ENCODE data around the gene PHLDA3.
A peak's percentile ranks its signal among the peaks of the same experiment; 100 is the strongest.
"Not testable (repeated sequence)": the region's sequence is repeated elsewhere in the genome, so short reads cannot be mapped to it uniquely, and the experiment has no call there.

PHLDA3 gene

DNA sequence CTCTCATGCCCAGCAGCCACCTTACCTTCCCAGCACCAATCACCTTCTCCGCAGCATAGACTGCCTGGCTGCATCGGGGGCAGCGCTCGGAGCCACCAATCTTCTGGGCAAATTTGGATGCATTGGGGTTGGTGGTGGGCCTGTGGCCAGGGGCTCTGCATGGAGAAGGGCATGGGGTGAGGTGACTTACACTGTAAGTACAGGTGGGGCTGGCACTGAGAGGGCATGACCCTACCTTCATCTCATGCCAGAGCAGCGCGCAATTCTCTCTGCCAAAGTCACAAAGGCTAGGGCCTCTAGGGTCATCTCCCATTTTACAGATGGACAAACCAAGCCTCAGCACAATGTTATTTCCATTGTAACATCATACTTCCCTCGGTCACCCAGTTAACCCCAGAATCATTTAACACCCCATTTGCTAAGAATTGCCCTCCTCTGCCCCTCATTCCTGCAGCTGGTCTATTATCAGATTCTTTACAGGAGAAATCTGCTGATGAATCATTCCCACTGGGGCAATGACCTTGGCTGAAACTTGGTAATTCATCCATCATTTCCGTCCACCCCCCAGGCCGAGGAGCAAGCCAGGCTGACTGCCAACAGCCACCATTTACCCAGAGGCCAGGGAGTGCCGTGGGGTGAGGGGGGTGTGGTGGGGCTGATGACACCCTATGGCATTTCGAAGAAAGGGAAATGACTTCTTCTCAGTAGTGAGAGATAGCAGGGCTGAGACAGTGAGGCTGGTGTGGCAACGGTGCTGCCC, 20.0 kb upstream of the PHLDA3 start:
- no peak for DNase-seq (ENCODE audit: extremely low read depth in 1 of 2, low read depth in 1 of 2)

DNA sequence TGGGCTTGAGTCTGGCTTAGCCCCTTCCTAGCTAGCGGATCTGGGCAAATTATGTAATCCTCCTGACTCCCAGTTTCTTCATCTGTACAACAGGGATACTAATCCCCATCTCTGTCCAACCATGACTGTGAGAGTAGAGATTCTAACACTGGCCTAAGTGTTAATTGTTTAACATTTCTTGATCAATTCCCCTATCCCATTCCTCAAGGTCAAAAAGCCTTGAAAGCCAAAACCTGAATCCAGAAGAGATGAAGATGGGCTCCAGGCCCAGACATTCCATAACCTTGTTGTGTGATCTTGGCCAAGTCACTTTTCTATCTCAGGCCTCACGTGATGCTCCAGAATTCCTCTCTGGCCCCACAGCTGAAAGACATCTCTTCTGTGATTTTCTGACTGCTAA, 18.8 kb upstream of the PHLDA3 start:
- DNase-seq (ENCODE audit: extremely low read depth in 1 of 2, low read depth in 1 of 2): no peak

DNA sequence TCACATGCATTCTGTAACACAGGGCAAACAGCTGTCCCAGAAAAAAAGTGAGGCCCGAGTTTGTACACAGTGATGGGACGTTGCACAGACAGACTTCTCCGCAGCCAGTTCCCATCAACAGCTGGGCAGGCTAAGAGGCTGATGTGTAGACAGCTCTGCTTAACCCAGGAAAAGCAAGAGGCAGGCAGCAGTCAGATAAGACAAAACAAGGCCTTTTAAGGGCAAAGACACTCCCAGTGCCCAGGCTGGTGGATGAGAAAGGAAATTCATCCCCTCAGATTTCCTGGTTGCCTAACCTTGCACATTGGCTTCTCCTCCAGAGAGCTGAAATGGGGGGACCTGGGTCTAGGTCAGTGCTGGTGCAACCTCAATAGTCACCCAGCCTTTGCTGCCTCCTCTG, 17.2 kb upstream of the PHLDA3 start:
- no peak for DNase-seq (ENCODE audit: extremely low read depth in 1 of 2, low read depth in 1 of 2)

DNA sequence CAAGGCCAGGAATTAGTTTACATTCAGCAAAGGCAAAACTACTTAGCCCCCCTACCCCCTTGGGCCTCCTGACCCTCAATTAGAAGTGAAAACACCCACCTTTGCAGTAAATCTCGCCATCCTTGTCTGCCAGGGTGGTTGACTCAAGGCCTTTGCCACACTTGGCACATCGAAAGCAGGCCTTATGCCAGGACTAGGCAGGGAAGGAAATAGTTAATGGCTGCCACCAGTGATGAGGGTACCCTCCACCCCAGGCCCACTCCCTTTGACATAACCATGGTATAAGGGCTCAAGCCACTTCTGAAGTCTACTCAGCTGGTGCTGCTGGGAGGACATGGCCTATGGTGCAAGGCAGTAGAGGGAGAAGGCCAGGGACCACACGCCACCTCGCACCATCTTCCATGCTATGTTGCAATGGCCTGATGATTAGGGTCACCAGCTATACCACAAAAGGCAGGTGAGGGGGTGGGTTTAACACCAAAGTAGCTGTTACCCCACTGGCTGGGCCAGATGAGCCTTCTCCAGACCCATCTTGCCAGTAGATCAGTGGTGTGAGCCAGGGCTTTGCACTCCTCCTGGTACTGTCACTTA, 16.3 kb upstream of the PHLDA3 start:
- no peak for DNase-seq (ENCODE audit: extremely low read depth in 1 of 2, low read depth in 1 of 2)

DNA sequence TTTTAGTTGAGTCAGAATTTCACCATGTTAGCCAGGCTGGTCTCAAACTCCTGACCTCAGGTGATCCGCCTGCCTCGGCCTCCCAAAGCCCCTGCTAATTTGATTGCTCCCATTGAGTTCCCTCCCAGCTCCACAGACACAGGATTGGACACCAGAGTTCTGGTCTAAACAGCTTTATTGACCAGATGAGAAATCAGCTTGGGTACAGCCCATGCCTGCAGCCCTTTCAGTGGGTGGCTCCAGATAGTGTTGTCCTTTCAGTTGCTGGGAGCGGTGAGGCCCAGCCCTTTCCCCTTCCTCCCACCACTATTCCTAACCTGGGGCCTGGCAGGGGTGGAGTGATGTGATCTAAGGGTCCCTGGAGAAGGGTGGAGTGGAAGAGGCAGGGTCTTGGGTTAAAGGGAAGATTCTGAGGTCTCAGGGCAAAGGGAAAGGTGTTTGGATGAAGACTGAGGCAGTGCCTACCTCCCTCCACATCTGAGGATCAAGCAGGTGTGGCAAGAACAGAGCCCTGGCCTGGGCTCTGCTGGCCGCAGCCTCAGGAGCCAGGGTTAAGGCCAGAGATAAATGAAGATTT, 14.5 kb upstream of the PHLDA3 start:
- no peak for DNase-seq (ENCODE audit: extremely low read depth in 1 of 2, low read depth in 1 of 2)

DNA sequence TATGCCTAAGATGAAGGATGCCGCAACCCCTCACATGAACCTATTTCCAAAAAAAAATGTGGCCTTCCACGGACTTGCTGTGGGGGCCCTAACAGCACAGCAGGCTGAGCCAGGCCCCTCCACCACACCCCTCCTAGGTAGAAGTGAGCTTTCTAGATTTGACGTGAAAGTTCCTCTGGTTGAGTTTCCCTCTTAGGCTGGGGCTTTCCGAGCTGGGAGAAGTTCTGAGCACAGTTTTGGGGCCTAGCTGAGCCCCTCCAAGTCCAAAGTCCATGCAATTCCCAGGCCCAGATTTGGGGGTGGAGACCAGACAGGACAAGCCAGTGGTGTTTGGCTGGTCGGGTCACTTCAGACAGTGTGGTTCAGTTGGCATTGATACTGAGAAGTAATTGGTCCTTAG, 13.8 kb upstream of the PHLDA3 start:
- no peak for DNase-seq (ENCODE audit: extremely low read depth in 1 of 2, low read depth in 1 of 2)

DNA sequence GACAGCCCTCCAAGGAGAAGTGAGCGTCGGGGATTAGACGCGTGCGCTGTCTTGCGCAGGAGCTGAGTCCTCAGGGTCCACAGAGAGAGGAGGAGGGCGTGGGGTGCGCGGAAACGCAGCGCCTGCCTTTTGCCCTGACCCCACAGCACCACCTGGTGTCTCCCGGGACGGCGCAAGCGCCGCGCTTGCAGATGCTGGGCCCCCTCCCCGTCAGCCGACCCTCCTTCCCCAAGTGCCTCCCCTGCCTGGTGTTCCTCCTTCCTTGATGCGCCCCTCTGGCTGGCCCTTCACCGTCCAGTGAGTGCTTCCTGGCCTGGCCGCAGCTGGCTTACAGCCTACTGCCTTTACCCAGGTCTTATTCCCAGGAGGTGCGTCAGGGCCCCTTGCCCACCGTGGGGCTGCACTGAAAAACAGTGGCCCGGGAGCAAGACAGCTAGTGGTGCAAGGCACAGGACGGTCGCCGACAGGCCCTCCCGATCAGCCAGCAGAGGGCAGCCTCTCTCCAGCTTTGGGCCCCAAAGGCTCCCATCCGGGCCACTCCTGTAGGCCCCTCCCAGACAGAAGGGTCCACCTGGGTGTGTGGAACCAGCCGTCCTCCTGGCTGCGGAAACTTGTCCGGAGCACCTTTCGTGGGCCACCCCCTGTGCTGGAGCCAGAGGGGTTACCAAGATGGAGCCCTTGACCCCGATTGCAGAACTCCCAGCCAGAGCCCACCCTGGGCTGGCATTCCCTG, 12.9 kb upstream of the PHLDA3 start:
- peak; percentile 35 to 70 for DNase-seq (ENCODE audit: extremely low read depth in 1 of 2, low read depth in 1 of 2)

DNA sequence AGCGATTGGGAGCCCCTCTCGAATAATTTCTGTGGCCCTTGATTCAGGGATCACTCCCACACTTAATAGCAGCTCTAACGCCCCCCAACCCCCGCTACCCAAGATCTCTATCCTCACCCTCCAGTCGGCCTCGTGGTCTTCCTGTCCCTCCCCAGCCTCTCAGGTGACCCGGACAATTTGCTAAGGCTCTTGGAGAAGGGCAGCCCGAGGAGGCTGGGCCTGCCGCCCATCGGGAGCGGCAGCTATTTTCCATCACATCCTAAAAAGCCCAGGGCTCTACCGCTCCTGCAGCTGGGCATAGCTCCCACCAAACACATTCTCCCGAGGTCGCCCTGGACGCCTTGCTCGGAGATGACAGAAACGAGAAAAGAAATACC, 12.0 kb upstream of the PHLDA3 start:
- no peak for DNase-seq (ENCODE audit: extremely low read depth in 1 of 2, low read depth in 1 of 2)

DNA sequence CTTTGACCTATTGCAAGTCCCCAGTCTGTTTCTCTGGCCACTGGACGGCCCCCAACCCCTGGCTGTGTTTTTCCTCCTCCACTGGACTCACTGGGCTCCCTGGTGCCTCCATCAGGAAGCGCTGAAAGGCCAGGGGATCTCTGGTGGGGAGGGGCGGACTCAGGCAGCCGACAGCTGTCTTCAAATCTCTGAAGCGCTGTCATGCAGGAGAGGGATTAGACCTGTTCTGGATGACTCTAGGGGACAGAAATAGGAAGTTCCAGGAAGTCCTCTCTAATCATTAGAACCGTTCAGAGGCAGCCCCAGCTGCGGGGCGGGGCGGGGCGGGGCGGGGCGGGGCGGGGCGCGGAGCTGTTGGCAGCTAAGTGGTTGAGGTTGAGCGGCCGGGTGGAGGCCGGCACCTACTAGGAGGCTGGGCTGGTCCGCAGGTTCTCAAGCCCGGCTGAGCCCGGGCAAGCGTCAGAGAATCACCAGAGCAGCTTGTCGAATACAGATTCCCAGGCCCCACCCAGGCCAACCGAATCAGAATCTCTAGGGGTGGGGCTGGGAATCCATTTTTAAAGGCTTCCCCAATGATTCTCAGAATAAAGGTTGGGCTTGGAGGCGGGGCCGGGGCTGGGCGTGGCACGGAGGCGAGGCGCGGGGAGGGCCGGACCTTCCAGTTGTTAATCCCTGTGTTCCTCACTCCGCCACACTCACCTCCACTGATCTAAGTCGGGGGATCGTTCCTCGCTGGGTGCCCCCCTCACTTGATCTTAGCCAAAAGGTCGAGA, 11.4 kb upstream of the PHLDA3 start:
- peak in 1 of 2 donors; percentile 50 for DNase-seq (ENCODE audit: extremely low read depth in 1 of 2, low read depth in 1 of 2)

DNA sequence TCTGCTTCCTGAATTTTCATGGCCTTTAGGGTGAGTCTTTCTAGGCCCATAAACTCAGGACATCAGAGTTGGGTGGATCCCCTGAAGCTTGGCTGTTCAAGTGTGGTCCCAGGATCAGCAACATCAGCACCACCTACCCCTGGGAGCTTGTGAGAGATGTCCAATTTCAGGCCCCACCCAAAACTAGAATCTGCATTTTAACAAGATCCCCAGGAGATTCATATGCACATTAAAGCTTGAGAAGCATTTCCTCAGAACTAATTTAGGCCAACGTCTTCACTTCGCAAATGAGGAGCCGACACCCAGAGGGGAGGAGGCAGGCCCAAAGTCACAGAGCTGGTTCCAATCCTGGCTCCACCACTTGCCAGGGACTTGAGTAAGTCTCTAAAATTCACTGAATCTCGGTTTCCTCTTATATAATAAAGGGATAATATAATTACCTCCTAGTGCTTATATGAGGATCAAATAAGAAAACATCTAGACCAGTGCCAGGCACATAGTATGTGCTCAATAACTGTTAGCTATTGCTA, 10.3 kb upstream of the PHLDA3 start:
- no peak for DNase-seq (ENCODE audit: extremely low read depth in 1 of 2, low read depth in 1 of 2)

DNA sequence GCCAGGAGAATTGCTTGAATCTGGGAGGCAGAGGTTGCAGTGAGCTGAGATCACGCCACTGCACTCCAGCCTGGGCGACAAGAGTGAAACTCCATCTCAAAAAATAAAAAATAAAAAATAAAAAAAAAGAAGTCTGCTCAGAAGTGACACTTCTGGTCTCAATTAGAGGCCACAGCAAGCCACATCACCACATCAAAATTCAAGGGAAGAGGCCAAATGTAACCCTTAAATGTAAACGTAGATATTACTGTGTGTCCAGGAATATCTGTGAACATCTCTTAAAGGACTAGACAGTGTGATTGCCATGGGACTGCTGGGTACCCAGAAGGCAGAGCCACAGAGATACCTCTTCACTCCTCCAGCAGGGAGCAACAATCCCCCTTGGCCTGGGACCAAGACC, 9.7 kb upstream of the PHLDA3 start:
- not testable (repeated sequence) for DNase-seq (ENCODE audit: extremely low read depth in 1 of 2, low read depth in 1 of 2)

DNA sequence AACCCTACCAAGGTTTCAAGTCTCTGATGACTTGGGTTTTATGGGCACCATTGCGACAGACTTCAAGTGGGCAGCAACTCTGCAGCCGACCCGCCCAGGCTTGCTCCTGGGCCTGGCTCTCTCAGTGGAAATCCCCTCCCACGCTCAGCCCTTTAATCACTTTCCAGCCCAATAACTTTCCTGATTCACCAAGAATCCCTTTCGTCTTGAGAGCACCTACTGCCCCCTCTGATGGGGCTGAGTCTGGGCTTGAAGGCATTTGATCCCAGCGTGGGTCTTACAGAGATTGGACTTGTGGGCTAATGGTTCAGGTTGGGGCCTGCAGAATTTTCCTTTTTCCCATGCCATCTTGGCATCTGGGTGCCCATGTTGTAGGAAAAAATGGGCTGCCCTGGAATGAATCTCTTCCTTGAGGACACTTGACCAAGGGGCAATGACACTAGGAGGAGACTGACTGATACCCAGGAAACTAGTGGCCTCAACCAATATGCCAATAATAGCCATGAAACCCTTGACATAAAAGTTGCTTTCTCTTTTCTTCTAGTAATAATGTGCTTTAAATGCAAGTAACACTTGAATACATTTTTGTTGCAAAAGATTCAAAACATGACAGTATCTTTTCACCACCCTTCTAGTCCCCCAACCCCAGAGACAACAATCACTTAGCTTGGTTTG, 7.8 kb upstream of the PHLDA3 start:
- DNase-seq (ENCODE audit: extremely low read depth in 1 of 2, low read depth in 1 of 2): no peak

DNA sequence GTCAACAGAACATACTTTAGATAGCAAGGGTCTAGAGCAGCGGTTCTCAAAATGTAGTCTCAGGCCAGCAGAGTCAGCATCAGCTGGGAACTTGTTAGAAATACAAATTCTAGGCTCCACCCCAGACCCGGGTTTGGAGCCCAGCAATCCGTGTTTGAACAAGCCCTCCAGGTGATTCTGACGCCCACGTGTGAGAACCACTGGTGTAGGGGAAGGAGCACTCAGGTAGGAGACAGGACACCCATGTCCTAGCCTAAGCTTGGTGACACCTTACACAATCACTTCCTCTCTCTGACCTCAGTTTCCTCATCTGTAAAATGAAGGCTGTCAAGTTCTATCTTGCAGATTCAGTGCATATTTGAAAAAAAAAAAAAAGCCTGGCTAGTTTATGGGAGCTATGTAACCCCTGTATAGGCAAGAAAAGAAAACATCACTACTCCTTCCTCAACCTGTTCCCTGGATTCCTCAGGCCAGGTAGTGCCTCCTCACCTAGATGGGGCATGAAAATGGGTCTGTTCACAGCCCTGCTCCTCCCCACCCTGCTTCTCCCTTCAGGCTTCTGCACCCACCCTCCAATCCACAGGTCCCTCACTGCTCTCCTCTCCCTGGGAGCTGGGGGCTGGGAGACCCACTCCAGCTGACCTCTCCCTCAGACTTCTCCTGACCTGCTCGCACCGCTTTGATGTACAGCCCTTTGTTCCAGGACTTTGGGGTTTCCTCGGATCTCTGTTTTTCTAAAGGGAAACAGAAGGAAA, 7.1 kb upstream of the PHLDA3 start:
- no peak for DNase-seq (ENCODE audit: extremely low read depth in 1 of 2, low read depth in 1 of 2)

DNA sequence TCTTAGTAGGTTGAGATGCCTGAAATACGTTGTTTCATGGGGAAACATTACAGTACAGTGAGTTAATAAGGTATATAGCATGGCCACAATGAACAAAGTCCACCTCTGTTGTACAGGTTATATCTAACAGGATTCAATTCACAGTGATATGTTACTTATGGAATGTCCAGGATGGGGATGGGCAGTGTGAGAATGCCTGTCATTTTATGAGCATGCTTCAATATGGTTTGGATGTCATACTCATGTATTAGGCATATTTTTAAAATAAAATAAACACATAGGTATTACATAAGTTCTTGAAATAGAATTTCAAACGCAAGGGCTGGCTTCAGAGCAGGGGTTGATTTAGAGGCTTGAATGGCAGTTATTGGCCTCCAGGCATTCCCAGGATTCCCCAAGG, 6.1 kb upstream of the PHLDA3 start:
- no peak for DNase-seq (ENCODE audit: extremely low read depth in 1 of 2, low read depth in 1 of 2)

DNA sequence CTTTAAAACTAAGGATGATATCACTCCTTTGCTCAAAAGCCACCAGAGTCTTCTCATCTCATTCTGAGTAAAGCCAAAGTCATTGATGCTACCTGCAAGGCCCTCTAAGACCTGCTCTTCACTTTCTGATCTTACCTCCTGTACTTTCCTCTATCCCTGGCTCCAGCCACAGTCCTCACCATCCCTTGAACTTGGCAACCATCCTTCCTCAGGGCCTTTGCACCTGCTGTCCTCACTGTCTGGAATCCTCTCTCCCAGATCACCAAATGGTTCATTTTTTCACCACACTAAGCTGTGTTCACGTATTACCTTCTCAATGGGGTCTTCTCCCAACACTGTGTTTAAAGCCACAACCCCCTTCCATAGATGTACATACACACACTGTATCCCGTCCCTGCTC, 4.3 kb upstream of the PHLDA3 start:
- no peak for DNase-seq (ENCODE audit: extremely low read depth in 1 of 2, low read depth in 1 of 2)

DNA sequence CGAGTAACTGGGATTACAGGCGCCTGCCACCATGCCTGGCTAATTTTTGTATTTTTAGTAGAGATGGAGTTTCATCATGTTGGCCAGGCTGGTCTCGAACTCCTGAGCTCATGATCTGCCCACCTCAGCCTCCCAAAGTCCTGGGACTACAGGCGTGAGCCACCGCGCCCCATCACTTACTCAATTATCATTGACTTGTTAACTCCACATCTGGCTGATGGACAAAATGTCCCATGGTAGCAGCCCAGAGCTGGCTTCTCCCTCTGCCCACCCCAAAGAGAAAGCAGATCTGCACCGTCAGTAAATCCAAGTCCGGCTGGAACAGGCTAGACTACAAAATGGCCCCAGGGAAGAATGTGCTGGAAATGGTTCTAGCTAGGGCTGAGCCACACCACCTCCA, 3.3 kb upstream of the PHLDA3 start:
- DNase-seq (ENCODE audit: extremely low read depth in 1 of 2, low read depth in 1 of 2): not testable (repeated sequence)

DNA sequence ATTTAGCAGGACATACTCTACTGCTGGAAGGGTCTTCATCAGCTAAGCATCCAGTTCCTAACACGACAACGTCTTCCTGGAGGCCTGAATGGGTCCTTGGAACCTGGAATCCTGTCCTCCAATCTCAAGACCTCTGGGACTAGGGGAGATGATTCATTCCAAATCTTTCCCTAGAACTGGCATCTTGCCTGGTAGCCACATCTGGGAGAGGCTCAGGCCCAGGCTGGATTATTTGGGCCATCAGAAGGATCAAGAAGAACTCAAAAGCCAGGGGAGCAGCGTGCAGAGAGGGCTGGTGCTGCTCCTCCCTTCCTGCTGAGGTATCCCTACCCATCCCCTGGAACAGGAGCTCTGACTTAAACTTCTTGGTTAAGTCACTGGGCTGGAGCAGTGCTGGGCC, 2.8 kb upstream of the PHLDA3 start:
- DNase-seq (ENCODE audit: extremely low read depth in 1 of 2, low read depth in 1 of 2): no peak

DNA sequence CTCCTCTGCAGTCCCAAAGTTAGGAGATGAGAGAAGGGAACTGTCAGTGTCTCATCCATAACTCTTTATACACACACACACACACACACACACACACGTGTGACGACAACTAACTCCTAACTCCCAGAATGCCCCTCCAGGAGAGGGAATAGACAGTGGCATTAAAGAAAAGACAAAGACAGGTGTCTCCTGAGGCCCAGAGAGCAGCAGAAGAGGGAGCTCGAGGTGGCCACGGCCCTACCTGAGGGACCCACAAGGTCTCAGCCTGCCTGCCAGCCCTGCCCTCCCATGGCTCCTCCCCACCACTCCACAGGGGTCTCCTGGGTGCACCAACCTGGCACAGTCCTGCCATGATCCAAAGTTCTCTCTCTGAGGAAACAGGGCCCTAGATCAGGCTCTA, 1.6 kb upstream of the PHLDA3 start:
- no peak for DNase-seq (ENCODE audit: extremely low read depth in 1 of 2, low read depth in 1 of 2)

DNA sequence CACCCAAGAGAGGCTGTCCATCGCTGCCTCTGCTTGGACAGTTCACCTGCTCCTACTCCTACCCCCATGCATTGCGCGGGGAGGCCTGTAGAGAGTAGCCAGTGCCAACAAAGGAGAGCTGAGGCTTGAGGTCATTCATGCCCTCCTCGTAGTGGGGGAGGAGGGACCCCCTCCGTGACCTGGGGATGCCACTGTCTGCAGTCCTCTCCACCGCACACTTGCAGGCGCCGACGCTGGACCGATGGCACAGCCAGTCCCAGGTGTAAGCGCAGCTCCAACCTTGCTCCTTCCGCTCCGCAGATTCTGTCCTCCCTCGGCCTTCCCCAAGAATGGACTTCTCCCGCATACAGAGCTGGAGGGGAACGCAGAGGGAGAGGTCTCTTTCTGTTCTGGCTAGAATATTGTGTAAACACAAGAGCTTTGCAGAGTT, 672 bp upstream of the PHLDA3 start:
- DNase-seq (ENCODE audit: extremely low read depth in 1 of 2, low read depth in 1 of 2): no peak

DNA sequence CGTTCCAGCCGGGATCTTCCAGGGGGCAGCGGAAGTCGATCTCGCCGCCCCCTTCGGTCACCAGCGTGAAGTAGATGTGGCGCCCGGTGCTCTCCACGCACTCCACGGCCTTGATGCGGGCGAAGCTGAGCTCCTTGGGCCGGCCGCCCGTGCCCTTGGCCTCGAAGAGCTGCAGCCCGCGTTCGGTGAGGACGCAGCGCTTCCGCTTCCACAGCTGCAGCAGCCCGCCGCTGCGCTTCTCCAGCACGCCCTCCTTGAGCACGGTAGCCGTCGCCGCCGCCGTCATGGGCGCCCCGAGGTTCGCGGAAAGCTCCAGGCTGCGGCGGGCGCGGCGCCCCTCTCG, 516 bp downstream of the PHLDA3 start:
- no peak for DNase-seq (ENCODE audit: extremely low read depth in 1 of 2, low read depth in 1 of 2)

All from activated CD8-positive, alpha-beta memory T cell treated with anti-CD3 and anti-CD28 coated beads for 1 hour (primary cell).